Activated CD4-positive, alpha-beta T cell treated with anti-CD3 and anti-CD28 coated beads, Interleukin-10, Interleukin-2, amounts not matched to agents 100 ng/mL and 50 ng/mL, durations not matched to agents 16 hours and 8 hours (primary cell): ENCODE results near the gene PKDREJ.
A peak's percentile ranks its signal among the peaks of the same experiment; 100 is the strongest.

Experiments
- DNase-seq: peaks from one replicate; pipeline ENCODE4 v3.0.0-alpha.2; 2020

Gene PKDREJ

DNA sequence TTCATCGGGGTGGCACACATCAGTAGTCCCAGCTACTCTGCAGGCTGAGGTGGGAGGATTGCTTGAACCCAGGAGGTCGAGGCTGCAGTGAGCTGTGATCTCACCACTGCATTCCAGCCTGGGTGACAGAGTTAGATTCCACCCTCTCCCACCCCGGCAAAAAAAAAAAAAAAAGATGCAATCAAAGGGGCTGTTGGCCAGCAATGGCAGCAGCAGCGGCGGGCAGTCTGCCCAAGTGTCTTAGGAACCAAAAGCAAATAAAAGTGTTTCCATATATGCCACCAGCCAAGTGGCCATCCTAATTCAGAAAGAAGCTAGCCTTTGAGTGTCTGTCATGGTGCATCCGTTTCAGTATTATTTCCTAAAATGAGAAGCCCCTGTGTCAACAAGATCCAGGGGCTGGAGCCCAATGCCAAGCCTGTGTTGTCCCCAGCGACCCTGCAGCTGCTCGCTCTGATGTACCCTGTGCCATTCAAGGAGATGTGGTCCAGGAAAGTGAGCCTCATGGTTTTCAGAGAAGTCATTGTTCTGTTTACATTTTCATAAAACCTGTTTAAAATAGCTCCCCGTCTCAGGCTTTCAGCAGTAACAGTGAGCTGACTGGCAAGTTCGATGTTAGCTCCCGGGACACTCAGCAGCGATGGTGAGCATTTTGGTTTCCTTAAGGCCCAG is 25.6 kb downstream of the PKDREJ start:
- no peak for DNase-seq

GRCh38 chr22:46234969-46235368 is 28.2 kb downstream of the PKDREJ start:
- no peak for DNase-seq

GRCh38 chr22:46233231-46233630 is 29.9 kb downstream of the PKDREJ start:
- no peak for DNase-seq

- DNase-seq = no peak
Observed at GRCh38 chr22:46230262-46230901, 32.8 kb downstream of the PKDREJ start.

GRCh38 chr22:46229701-46230100 is 33.4 kb downstream of the PKDREJ start:
- DNase-seq = no peak

DNA sequence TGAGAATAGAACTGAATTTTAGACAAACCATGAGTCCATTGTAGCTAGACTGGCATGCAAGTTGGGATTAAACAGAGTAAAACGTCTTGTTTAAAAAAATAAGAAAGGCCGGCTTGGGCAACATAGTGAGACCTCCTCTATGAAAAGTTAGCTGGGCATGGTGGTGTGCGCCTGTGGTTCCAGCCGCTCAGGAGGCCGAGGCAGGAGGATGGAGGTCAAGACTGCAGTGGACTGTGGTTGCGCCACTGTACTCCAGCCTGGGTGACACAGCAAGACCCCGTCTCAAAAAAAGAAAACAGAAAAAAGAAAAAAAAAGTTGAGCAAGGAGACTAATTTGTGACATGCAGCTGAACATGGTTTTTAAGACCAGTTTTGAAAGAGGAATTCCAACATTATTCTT is 36.6 kb downstream of the PKDREJ start:
- DNase-seq = no peak

DNA sequence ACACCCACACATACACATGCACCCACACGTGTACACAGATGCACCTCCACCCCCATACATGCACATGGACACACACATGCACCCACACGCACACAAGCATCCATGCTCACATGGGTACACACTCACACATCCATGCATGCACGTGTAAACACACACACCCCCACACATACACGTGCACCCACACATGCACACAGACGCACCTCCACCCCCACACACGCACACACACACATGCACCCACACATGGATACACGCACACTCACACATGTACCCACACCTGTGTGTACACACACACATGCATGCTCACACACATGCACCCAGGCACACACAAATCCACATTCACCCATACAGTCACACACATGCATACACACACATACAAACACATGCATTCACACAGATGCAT is 37.5 kb downstream of the PKDREJ start:
- no peak for DNase-seq

GRCh38 chr22:46224898-46225290 is 38.2 kb downstream of the PKDREJ start:
- no peak for DNase-seq

- no peak for DNase-seq
Observed at GRCh38 chr22:46224044-46224897, 38.9 kb downstream of the PKDREJ start.

DNA sequence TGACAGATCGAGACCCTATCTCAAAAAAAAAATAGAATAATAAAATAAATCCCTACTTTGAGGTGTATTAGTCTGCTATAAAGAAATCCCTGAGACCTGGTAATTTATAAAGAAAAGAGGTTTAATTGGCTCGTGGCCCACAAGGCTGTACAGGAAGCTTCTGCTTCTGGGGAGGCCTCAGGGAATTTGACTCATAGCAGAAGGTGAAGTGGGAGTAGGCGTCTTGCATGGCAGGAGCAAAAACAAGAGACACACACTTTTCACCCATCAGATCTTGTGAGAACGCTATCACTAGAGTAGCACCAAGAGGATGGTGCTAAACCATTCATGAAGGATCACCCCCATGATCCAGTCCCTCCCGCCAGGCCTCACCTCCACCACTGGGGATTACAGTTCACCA is 42.2 kb downstream of the PKDREJ start:
- peak; percentile 10 for DNase-seq

DNA sequence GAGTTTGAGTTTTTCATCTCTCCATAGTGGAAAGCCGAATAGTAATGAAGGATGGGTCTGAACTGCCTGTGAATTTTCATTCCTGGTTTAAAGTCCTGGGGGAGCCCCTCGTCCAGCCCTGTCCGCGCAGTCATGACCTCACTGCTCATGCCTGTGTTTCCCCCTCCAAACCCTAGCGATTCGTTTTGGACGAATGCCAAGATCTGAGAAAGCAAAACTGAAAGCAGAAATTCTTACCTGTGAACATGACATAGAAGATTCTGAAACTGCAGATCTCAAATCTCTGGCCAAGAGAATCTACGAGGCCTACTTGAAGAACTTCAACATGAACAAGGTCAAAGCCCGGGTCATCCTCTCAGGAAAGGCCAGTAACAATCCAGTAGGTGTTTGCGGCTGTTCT is 43.5 kb downstream of the PKDREJ start:
- peak; percentile 7 for DNase-seq

DNA sequence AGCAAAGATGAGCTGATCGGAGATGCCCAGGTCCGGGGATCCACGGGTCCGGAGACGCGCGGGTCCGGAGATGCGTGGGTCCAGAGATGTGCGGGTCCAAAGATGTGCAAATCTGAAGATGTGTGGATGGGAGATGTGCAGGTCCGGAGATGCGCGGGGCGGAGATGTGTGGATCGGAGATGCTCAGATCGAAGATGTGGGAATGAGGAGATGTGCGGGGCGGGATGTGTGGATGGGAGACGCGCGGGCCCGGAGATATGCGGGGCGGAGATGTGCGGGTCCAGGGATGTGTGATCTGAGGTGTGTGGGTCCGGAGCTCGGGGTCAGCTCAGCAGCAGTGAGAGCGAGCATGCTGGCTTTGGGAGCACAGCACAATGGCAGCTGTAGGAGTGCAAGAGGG is 48.5 kb downstream of the PKDREJ start:
- no peak for DNase-seq

GRCh38 chr22:46214149-46214548 is 49.0 kb downstream of the PKDREJ start:
- no peak for DNase-seq

GRCh38 chr22:46213052-46213451 is 50.1 kb downstream of the PKDREJ start:
- DNase-seq = peak; percentile 59

DNA sequence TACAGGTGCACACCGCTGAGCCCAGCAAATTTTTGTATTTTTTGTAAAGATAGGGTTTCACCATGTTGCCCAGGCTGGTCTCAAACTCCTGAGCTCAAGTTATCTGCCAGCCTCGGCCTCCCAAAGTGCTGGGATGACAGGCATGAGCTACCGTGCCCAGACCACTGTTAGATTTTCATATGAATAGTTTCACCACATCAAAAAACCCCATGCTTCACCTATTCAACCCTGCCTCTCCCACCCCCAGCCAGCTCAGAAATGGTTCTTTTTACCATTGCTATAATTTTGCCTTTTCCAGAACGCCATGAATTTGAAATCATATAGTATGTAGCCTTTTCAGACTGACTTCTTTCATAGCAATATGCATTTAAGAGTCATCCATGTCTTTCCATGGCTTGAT is 50.9 kb downstream of the PKDREJ start:
- DNase-seq = peak; percentile 21

- no peak for DNase-seq
Observed at GRCh38 chr22:46209262-46209661, 53.9 kb downstream of the PKDREJ start.
